ENCODE results near the gene CCAR1.
A peak's percentile ranks its signal among the peaks of the same experiment; 100 is the strongest.
"Not testable (repeated sequence)": the region's sequence is repeated elsewhere in the genome, so short reads cannot be mapped to it uniquely, and the experiment has no call there.

CCAR1 gene

GRCh38 chr10:68822626-68823025 is 101.6 kb downstream of the CCAR1 start:
- not testable (repeated sequence) for H3K36me3 ChIP-seq (ENCODE audit: control insufficient read depth in 5 of 5, insufficient read depth in 5 of 5, low read length in 5 of 5); H3K9ac ChIP-seq (ENCODE audit: low read length in 5 of 5); H3K27ac ChIP-seq (ENCODE audit: low read depth, low read length); H3K4me1 ChIP-seq (ENCODE audit: control insufficient read depth in 5 of 5, insufficient read depth in 5 of 5, low read length in 5 of 5); H3K9me3 ChIP-seq (ENCODE audit: control insufficient read depth in 5 of 5, low read length in 5 of 5); H3K27me3 ChIP-seq (ENCODE audit: control insufficient read depth in 5 of 5, insufficient read depth in 4 of 5, low read length in 5 of 5); H3K4me3 ChIP-seq (ENCODE audit: low read depth in 1 of 5, low read length in 5 of 5)

GRCh38 chr10:68826764-68827591 is 105.9 kb downstream of the CCAR1 start, which contains the start of gene STOX1:
TSS of gene STOX1 (plus strand) at chr10:68827531. CDS start at chr10:68827624, 93 bp downstream.
- H3K27me3 ChIP-seq (ENCODE audit: control insufficient read depth in 5 of 5, insufficient read depth in 4 of 5, low read length in 5 of 5) = peaks cover 0 to 4% (median 0%) of the 10 kb centered on the region in 5 donors
- H3K9me3 ChIP-seq (ENCODE audit: control insufficient read depth in 5 of 5, low read length in 5 of 5) = no peaks in the 10 kb centered on the region
- peaks cover 2 to 28% (median 12%) of the 10 kb centered on the region in 5 donors for H3K4me1 ChIP-seq (ENCODE audit: control insufficient read depth in 5 of 5, insufficient read depth in 5 of 5, low read length in 5 of 5)
- H3K4me3 ChIP-seq (ENCODE audit: low read depth in 1 of 5, low read length in 5 of 5) = peak within 1 kb of the TSS; percentile 63 to 79 (median 67)
- H3K9ac ChIP-seq (ENCODE audit: low read length in 5 of 5) = peak within 1 kb of the TSS in 4 of 5 donors; percentile 23 to 69 (median 57)
- H3K36me3 ChIP-seq (ENCODE audit: control insufficient read depth in 5 of 5, insufficient read depth in 5 of 5, low read length in 5 of 5) = no peaks in the 10 kb centered on the region
- H3K27ac ChIP-seq (ENCODE audit: low read depth, low read length) = no peak within 1 kb of the TSS

- H3K9ac ChIP-seq (ENCODE audit: low read length in 5 of 5); H3K36me3 ChIP-seq (ENCODE audit: control insufficient read depth in 5 of 5, insufficient read depth in 5 of 5, low read length in 5 of 5); H3K9me3 ChIP-seq (ENCODE audit: control insufficient read depth in 5 of 5, low read length in 5 of 5); H3K27ac ChIP-seq (ENCODE audit: low read depth, low read length); H3K27me3 ChIP-seq (ENCODE audit: control insufficient read depth in 5 of 5, insufficient read depth in 4 of 5, low read length in 5 of 5): not testable (repeated sequence)
- peaks cover 2 to 28% (median 12%) of the 10 kb centered on the region in 5 donors for H3K4me1 ChIP-seq (ENCODE audit: control insufficient read depth in 5 of 5, insufficient read depth in 5 of 5, low read length in 5 of 5)
- peak overlapping the region in 4 of 5 donors; percentile 63 to 79 (median 64) for H3K4me3 ChIP-seq (ENCODE audit: low read depth in 1 of 5, low read length in 5 of 5)
Measured at GRCh38 chr10:68827592-68827959, 106.5 kb downstream of the CCAR1 start.

GRCh38 chr10:68828083-68828601 is 107.1 kb downstream of the CCAR1 start:
- H3K9ac ChIP-seq (ENCODE audit: low read length in 5 of 5) = peak overlapping the region in 1 of 5 donors; percentile 59
- peaks cover 2 to 28% (median 12%) of the 10 kb centered on the region in 5 donors for H3K4me1 ChIP-seq (ENCODE audit: control insufficient read depth in 5 of 5, insufficient read depth in 5 of 5, low read length in 5 of 5)
- H3K9me3 ChIP-seq (ENCODE audit: control insufficient read depth in 5 of 5, low read length in 5 of 5) = not testable (repeated sequence)

GRCh38 chr10:68828833-68829232 is 107.8 kb downstream of the CCAR1 start:
- peaks cover 0 to 4% (median 0%) of the 10 kb centered on the region in 5 donors for H3K27me3 ChIP-seq (ENCODE audit: control insufficient read depth in 5 of 5, insufficient read depth in 4 of 5, low read length in 5 of 5)
- H3K4me3 ChIP-seq (ENCODE audit: low read depth in 1 of 5, low read length in 5 of 5) = peak overlapping the region in 3 of 5 donors; percentile 59 to 72 (median 67)
- no peak overlapping the region for H3K27ac ChIP-seq (ENCODE audit: low read depth, low read length)
- no peaks in the 10 kb centered on the region for H3K9me3 ChIP-seq (ENCODE audit: control insufficient read depth in 5 of 5, low read length in 5 of 5)
- no peak overlapping the region for H3K9ac ChIP-seq (ENCODE audit: low read length in 5 of 5)
- H3K4me1 ChIP-seq (ENCODE audit: control insufficient read depth in 5 of 5, insufficient read depth in 5 of 5, low read length in 5 of 5) = peaks cover 2 to 28% (median 12%) of the 10 kb centered on the region in 5 donors
- H3K36me3 ChIP-seq (ENCODE audit: control insufficient read depth in 5 of 5, insufficient read depth in 5 of 5, low read length in 5 of 5) = no peaks in the 10 kb centered on the region

More at GRCh38 chr10:68828083-68828601, 107.1 kb downstream of the CCAR1 start:
- H3K27me3 ChIP-seq (ENCODE audit: control insufficient read depth in 5 of 5, insufficient read depth in 4 of 5, low read length in 5 of 5); H3K36me3 ChIP-seq (ENCODE audit: control insufficient read depth in 5 of 5, insufficient read depth in 5 of 5, low read length in 5 of 5); H3K27ac ChIP-seq (ENCODE audit: low read depth, low read length): not testable (repeated sequence)
- H3K4me3 ChIP-seq (ENCODE audit: low read depth in 1 of 5, low read length in 5 of 5) = peak overlapping the region; percentile 49 to 72 (median 59)

GRCh38 chr10:68829521-68829920 is 108.5 kb downstream of the CCAR1 start:
- Histone ChIP-seq H3K9me3 (ENCODE audit: control insufficient read depth in 5 of 5, low read length in 5 of 5) (no peaks in the 10 kb centered on the region), H3K27me3 (ENCODE audit: control insufficient read depth in 5 of 5, insufficient read depth in 4 of 5, low read length in 5 of 5) (peaks cover 0 to 4% (median 0%) of the 10 kb centered on the region in 5 donors), H3K4me1 (ENCODE audit: control insufficient read depth in 5 of 5, insufficient read depth in 5 of 5, low read length in 5 of 5) (peaks cover 2 to 28% (median 12%) of the 10 kb centered on the region in 5 donors), H3K9ac (ENCODE audit: low read length in 5 of 5) (no peak overlapping the region), H3K27ac (ENCODE audit: low read depth, low read length) (no peak overlapping the region), H3K4me3 (ENCODE audit: low read depth in 1 of 5, low read length in 5 of 5) (no peak overlapping the region), H3K36me3 (ENCODE audit: control insufficient read depth in 5 of 5, insufficient read depth in 5 of 5, low read length in 5 of 5) (no peaks in the 10 kb centered on the region)

GRCh38 chr10:68829952-68830351 is 108.9 kb downstream of the CCAR1 start:
- peaks cover 2 to 28% (median 12%) of the 10 kb centered on the region in 5 donors for H3K4me1 ChIP-seq (ENCODE audit: control insufficient read depth in 5 of 5, insufficient read depth in 5 of 5, low read length in 5 of 5)
- H3K27ac ChIP-seq (ENCODE audit: low read depth, low read length) = no peak overlapping the region
- no peaks in the 10 kb centered on the region for H3K36me3 ChIP-seq (ENCODE audit: control insufficient read depth in 5 of 5, insufficient read depth in 5 of 5, low read length in 5 of 5)
- H3K9me3 ChIP-seq (ENCODE audit: control insufficient read depth in 5 of 5, low read length in 5 of 5) = no peaks in the 10 kb centered on the region
- no peak overlapping the region for H3K4me3 ChIP-seq (ENCODE audit: low read depth in 1 of 5, low read length in 5 of 5)
- peaks cover 0 to 4% (median 0%) of the 10 kb centered on the region in 5 donors for H3K27me3 ChIP-seq (ENCODE audit: control insufficient read depth in 5 of 5, insufficient read depth in 4 of 5, low read length in 5 of 5)
- no peak overlapping the region for H3K9ac ChIP-seq (ENCODE audit: low read length in 5 of 5)

- peaks cover 2 to 24% (median 7%) of the 10 kb centered on the region in 5 donors for H3K4me1 ChIP-seq (ENCODE audit: control insufficient read depth in 5 of 5, insufficient read depth in 5 of 5, low read length in 5 of 5)
- H3K9ac ChIP-seq (ENCODE audit: low read length in 5 of 5) = no peak overlapping the region
- peaks cover 0 to 4% (median 0%) of the 10 kb centered on the region in 5 donors for H3K27me3 ChIP-seq (ENCODE audit: control insufficient read depth in 5 of 5, insufficient read depth in 4 of 5, low read length in 5 of 5)
- no peaks in the 10 kb centered on the region for H3K9me3 ChIP-seq (ENCODE audit: control insufficient read depth in 5 of 5, low read length in 5 of 5)
- no peak overlapping the region for H3K27ac ChIP-seq (ENCODE audit: low read depth, low read length)
- H3K36me3 ChIP-seq (ENCODE audit: control insufficient read depth in 5 of 5, insufficient read depth in 5 of 5, low read length in 5 of 5) = no peaks in the 10 kb centered on the region
- no peak overlapping the region for H3K4me3 ChIP-seq (ENCODE audit: low read depth in 1 of 5, low read length in 5 of 5)
Measured at GRCh38 chr10:68831961-68832455, 111.0 kb downstream of the CCAR1 start.

- H3K4me3 ChIP-seq (ENCODE audit: low read depth in 1 of 5, low read length in 5 of 5) = no peak overlapping the region
Measured at GRCh38 chr10:68832601-68833000, 111.6 kb downstream of the CCAR1 start.

More at GRCh38 chr10:68832601-68833000, 111.6 kb downstream of the CCAR1 start:
- Histone ChIP-seq H3K36me3 (ENCODE audit: control insufficient read depth in 5 of 5, insufficient read depth in 5 of 5, low read length in 5 of 5) (no peaks in the 10 kb centered on the region), H3K9me3 (ENCODE audit: control insufficient read depth in 5 of 5, low read length in 5 of 5) (no peaks in the 10 kb centered on the region), H3K27ac (ENCODE audit: low read depth, low read length) (no peak overlapping the region), H3K4me1 (ENCODE audit: control insufficient read depth in 5 of 5, insufficient read depth in 5 of 5, low read length in 5 of 5) (peaks cover 2 to 23% (median 5%) of the 10 kb centered on the region in 5 donors), H3K27me3 (ENCODE audit: control insufficient read depth in 5 of 5, insufficient read depth in 4 of 5, low read length in 5 of 5) (peaks cover 0 to 4% (median 0%) of the 10 kb centered on the region in 5 donors), H3K9ac (ENCODE audit: low read length in 5 of 5) (no peak overlapping the region)

Data from subcutaneous abdominal adipose tissue (tissue), 5 donors.